Measurements from ENCODE around the gene PRMT7. TPM values are rescaled to one million over a fixed set of nuclear protein-coding genes. Genes with fewer than 3 reads are reported as not detected.

The PRMT7 gene
- total RNA-seq, 1 experiment from 2014 or later: 49.4 TPM

DNA sequence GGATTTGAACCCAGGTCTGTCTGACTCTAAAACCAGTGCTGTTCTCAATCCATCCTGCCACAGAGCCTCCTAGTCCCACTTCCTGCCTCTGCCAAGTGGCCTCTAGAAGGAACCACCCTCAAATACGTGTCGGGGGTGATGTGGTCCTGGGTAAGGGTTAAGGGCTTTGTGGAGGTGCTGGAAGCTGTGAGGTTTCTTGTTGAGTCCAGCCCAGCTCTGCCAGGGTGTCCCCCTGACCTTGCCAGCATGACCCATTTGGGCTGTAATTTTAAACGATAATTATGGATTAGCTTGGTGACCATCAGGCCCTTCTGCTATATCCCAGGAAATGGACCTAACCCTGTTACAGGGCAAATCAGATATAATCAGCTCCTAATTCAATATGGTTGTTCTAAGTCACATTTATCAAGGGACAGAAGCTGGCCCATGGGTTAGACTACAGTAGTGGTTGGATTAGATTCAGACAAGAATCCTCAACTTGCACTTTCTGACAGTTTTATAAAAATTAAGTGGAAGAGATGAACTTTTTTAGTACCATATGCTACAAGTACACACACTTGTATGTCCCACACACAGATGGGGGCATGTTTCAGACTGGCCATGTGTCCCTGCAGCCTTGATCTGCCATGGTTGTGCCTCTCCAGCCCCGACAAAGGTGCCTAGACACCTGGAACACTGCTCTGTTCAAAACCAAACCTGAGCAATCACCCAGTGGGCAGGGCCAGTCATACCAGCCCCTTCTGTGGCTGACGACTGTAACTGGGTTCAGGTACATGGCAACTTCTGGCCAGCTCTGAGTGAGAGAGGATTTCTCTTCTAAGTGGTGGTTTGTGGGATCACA lies 89.5 kb downstream of the PRMT7 start:
- TF ChIP-seq, protein P1, sequence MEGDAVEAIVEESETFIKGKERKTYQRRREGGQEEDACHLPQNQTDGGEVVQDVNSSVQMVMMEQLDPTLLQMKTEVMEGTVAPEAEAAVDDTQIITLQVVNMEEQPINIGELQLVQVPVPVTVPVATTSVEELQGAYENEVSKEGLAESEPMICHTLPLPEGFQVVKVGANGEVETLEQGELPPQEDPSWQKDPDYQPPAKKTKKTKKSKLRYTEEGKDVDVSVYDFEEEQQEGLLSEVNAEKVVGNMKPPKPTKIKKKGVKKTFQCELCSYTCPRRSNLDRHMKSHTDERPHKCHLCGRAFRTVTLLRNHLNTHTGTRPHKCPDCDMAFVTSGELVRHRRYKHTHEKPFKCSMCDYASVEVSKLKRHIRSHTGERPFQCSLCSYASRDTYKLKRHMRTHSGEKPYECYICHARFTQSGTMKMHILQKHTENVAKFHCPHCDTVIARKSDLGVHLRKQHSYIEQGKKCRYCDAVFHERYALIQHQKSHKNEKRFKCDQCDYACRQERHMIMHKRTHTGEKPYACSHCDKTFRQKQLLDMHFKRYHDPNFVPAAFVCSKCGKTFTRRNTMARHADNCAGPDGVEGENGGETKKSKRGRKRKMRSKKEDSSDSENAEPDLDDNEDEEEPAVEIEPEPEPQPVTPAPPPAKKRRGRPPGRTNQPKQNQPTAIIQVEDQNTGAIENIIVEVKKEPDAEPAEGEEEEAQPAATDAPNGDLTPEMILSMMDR (IDR thresholded peaks at IDR 0.05; ENCODE audit: unreplicated experiment): no peak
- H3K4me3 Mint-ChIP-seq (ENCODE audit: low read depth, unreplicated experiment): no peak overlapping the region
- peaks cover 31% of the 10 kb centered on the region for H3K27me3 Mint-ChIP-seq (ENCODE audit: unreplicated experiment)
- peaks cover 14% of the 10 kb centered on the region for H3K4me1 Mint-ChIP-seq (ENCODE audit: low read depth, unreplicated experiment)
- BruUV-seq (replicated peaks): no TSS peak
- intact Hi-C loops (cut with micrococcal nuclease; ENCODE audit: unreplicated experiment): no loop called here
- CTCF ChIA-PET: interaction anchor here (1.0 to 1.2 kb wide), 2 partner anchors 17 to 111 kb away, joined by 3 read pairs; no protein-coding TSS in a partner anchor
- no peak for DNase-seq
- no peaks in the 10 kb centered on the region for H3K9me3 Mint-ChIP-seq (ENCODE audit: low read depth, unreplicated experiment)
- no peak overlapping the region for H3K27ac Mint-ChIP-seq (ENCODE audit: unreplicated experiment)
- H3K36me3 Mint-ChIP-seq (ENCODE audit: insufficient read depth, unreplicated experiment): peaks cover 4% of the 10 kb centered on the region

DNA sequence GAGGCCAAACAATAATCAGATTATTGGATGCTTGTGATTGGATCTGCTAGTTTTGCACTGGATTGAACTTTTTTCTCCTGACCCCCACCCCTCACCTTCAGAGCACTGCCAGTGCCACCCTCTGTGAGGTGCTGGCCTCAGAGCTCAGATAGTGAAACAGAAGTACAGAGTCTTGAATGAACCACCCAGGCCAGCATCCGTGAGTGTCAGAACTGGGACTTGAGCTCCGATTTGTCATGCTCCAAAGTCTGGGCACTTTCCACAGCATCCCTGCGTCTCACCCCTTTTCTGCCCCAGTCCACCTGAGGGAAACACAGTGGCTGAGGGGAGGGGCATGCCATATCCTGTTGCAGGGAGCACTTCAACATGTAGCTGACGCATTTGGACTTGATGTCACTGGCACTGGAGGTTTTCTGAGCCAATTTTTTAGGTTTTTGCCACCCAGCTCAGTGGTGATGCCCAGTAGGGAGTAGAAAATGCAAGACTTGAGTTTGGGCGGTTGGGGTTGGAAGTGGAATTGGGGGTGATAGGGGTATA lies 90.2 kb downstream of the PRMT7 start:
- Mint-ChIP-seq H3K9me3 (ENCODE audit: low read depth, unreplicated experiment) (no peaks in the 10 kb centered on the region), H3K27ac (ENCODE audit: unreplicated experiment) (no peak overlapping the region), H3K36me3 (ENCODE audit: insufficient read depth, unreplicated experiment) (peaks cover 4% of the 10 kb centered on the region), H3K4me1 (ENCODE audit: low read depth, unreplicated experiment) (peaks cover 14% of the 10 kb centered on the region), H3K27me3 (ENCODE audit: unreplicated experiment) (peaks cover 31% of the 10 kb centered on the region), H3K4me3 (ENCODE audit: low read depth, unreplicated experiment) (no peak overlapping the region)
- TF ChIP-seq, protein P1 (IDR thresholded peaks at IDR 0.05; ENCODE audit: unreplicated experiment): no peak
- CTCF ChIA-PET: interaction anchor here (1.0 kb wide), 1 partner anchor 16 kb away, joined by 3 read pairs; no protein-coding TSS in a partner anchor
- intact Hi-C loops (cut with micrococcal nuclease; ENCODE audit: unreplicated experiment): no loop called here
- no TSS peak for BruUV-seq (replicated peaks)
- DNase-seq: no peak

DNA sequence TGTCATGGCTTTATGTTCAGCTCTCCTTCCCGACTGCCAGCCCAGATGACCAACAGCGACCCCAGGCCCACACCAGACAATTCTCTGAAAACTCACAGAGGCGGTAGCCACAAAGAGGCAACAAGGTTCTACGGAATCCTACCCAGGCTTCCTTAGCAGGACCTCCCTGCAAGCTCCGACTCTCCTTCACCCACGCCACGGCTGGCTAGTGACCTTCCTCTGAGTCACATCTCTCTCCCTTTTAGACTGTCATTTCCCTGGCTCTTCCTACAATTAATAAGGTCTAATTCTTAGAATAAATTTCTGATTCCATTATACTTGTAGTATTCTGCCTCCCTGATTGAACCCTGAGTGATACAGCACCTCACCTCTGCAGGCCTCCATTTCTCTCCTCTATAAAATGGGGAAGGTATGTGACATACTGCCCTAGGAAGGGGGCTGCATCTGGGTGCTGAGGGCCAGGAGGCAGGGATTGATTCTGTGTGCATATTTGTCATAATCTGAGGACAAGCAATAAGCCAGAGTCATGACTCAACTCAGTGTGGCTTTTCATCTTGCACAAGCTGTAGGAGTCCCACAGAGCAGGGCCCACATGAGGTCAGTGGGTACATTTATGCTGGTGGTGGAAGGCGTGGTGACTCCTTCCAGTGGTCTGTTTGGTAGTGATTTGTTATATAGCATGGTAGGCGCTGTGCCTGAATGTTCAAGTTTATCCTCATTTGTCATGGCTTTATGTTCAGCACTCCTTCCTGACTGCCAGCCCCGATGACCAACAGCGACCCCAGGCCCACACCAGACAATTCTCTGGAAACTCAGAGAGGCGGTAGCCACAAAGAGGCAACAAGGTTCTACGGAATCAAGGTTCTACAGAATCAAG lies 91.3 kb downstream of the PRMT7 start:
- H3K4me3 Mint-ChIP-seq (ENCODE audit: low read depth, unreplicated experiment): no peak overlapping the region
- TF ChIP-seq, protein P1 (IDR thresholded peaks at IDR 0.05; ENCODE audit: unreplicated experiment): no peak
- H3K9me3 Mint-ChIP-seq (ENCODE audit: low read depth, unreplicated experiment): no peaks in the 10 kb centered on the region
- no peak overlapping the region for H3K27ac Mint-ChIP-seq (ENCODE audit: unreplicated experiment)
- DNase-seq: no peak
- H3K27me3 Mint-ChIP-seq (ENCODE audit: unreplicated experiment): peaks cover 33% of the 10 kb centered on the region
- peaks cover 6% of the 10 kb centered on the region for H3K4me1 Mint-ChIP-seq (ENCODE audit: low read depth, unreplicated experiment)
- intact Hi-C loops (cut with micrococcal nuclease; ENCODE audit: unreplicated experiment): no loop called here
- CTCF ChIA-PET: no interaction called here
- BruUV-seq (replicated peaks): no TSS peak
- H3K36me3 Mint-ChIP-seq (ENCODE audit: insufficient read depth, unreplicated experiment): no peaks in the 10 kb centered on the region

DNA sequence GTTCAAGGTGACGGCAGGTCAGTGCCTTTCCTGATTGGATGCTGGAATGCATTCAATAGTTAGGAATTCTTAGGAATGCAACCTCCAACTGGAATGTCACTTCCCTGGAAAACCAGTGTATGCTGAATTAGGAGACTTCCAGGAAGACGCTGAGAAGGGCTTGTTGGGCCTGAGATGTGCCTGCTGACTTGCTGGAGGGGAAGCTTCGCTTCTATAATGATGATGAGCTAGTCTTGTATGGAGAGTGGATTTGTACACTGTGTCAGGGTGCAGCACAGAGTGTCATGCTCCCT lies 91.9 kb downstream of the PRMT7 start:
- no peak for DNase-seq
- H3K36me3 Mint-ChIP-seq (ENCODE audit: insufficient read depth, unreplicated experiment): no peaks in the 10 kb centered on the region
- H3K4me1 Mint-ChIP-seq (ENCODE audit: low read depth, unreplicated experiment): peaks cover 6% of the 10 kb centered on the region
- H3K27me3 Mint-ChIP-seq (ENCODE audit: unreplicated experiment): peaks cover 29% of the 10 kb centered on the region
- intact Hi-C loops (cut with micrococcal nuclease; ENCODE audit: unreplicated experiment): no loop called here
- CTCF ChIA-PET: no interaction called here
- BruUV-seq (replicated peaks): no TSS peak
- no peaks in the 10 kb centered on the region for H3K9me3 Mint-ChIP-seq (ENCODE audit: low read depth, unreplicated experiment)
- no peak overlapping the region for H3K4me3 Mint-ChIP-seq (ENCODE audit: low read depth, unreplicated experiment)
- TF ChIP-seq, protein P1 (IDR thresholded peaks at IDR 0.05; ENCODE audit: unreplicated experiment): no peak
- H3K27ac Mint-ChIP-seq (ENCODE audit: unreplicated experiment): no peak overlapping the region

Data from Calu3 (cell line).